SKM-1 treated with dmso at 0.1 percent for 144 hours (cell line): ENCODE results near the gene PEX12.
"Not testable (repeated sequence)": the region's sequence is repeated elsewhere in the genome, so short reads cannot be mapped to it uniquely, and the experiment has no call there.

ENCODE experiments used
- DNase-seq: peaks from one replicate; lab custom pipeline; 2025; ENCODE audit not compliant: unreplicated experiment; lab: John Stamatoyannopoulos, UW

PEX12 gene

GRCh38 chr17:35537601-35538141 is 40.7 kb downstream of the PEX12 start, which contains the start of gene SLFN12L:
Gene SLFN12L (minus strand): TSS chr17:35537678. CDS start chr17:35522364, 15,314 bp downstream.
- DNase-seq: no peak

- DNase-seq: no peak
Observed at GRCh38 chr17:35536664-35537171, 41.7 kb downstream of the PEX12 start.

GRCh38 chr17:35535406-35535805 is 43.0 kb downstream of the PEX12 start:
- not testable (repeated sequence) for DNase-seq

GRCh38 chr17:35534576-35535093 is 43.7 kb downstream of the PEX12 start:
- no peak for DNase-seq

- DNase-seq: no peak
Observed at GRCh38 chr17:35531160-35531559, 47.2 kb downstream of the PEX12 start.

GRCh38 chr17:35529866-35530265 is 48.5 kb downstream of the PEX12 start:
- no peak for DNase-seq

- not testable (repeated sequence) for DNase-seq
Observed at GRCh38 chr17:35529326-35529725, 49.0 kb downstream of the PEX12 start.
